SK-N-SH (cell line): ENCODE measurements around the gene TOGARAM2.

Experiments used
- ELF1 ChIP-seq: IDR thresholded peaks from 2 replicates; pipeline ENCODE4 v1.4.0; 2012
- JUND ChIP-seq: IDR thresholded peaks from 2 replicates; pipeline ENCODE4 v1.4.0; 2012
- POLR2AphosphoS5 ChIP-seq: IDR thresholded peaks from 2 replicates; pipeline ENCODE4 v1.6.1; 2012; ENCODE audit warnings: low read depth, low read length
- SMC3 ChIP-seq: IDR thresholded peaks from 2 replicates; pipeline ENCODE4 v1.6.1; 2012; ENCODE audit warnings: low read depth, low read length, improper control_type of control experiment
- TF ChIP-seq, protein P1 (sequence below): fragments of 200-600 bp; sonication (generic); IDR thresholded peaks from 2 replicates; pipeline ENCODE4 v1.6.1; 2017; ENCODE audit warnings: antibody characterized with exemption, mild to moderate bottlenecking, moderate library complexity
- TF ChIP-seq, protein P2 (sequence below): IDR thresholded peaks from 2 replicates; pipeline ENCODE4; 2012

DNA sequence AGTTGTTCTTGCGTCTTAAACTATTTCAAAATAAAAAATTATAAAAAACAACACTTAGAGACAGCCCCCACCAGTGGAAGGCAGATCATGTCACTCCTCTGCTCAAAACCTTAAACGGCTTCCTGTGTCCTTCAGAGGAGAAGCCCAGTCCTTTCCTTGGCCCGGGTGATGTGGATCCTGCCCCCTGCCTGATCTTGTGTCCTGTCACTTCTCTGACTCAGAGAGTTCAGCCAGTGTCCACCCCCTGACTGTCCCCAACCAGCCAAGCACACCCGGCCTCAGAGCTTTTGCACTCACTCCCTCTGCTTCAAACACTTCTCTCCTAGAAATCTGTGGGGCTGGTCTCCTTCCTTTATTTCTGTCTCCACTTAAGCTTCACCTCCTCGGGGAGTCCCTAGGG is 35.4 kb downstream of the TOGARAM2 start:
- TF ChIP-seq, protein P1, sequence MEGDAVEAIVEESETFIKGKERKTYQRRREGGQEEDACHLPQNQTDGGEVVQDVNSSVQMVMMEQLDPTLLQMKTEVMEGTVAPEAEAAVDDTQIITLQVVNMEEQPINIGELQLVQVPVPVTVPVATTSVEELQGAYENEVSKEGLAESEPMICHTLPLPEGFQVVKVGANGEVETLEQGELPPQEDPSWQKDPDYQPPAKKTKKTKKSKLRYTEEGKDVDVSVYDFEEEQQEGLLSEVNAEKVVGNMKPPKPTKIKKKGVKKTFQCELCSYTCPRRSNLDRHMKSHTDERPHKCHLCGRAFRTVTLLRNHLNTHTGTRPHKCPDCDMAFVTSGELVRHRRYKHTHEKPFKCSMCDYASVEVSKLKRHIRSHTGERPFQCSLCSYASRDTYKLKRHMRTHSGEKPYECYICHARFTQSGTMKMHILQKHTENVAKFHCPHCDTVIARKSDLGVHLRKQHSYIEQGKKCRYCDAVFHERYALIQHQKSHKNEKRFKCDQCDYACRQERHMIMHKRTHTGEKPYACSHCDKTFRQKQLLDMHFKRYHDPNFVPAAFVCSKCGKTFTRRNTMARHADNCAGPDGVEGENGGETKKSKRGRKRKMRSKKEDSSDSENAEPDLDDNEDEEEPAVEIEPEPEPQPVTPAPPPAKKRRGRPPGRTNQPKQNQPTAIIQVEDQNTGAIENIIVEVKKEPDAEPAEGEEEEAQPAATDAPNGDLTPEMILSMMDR: no peak
- TF ChIP-seq JUND: no peak
- no peak for TF ChIP-seq SMC3
- TF ChIP-seq, protein P2, sequence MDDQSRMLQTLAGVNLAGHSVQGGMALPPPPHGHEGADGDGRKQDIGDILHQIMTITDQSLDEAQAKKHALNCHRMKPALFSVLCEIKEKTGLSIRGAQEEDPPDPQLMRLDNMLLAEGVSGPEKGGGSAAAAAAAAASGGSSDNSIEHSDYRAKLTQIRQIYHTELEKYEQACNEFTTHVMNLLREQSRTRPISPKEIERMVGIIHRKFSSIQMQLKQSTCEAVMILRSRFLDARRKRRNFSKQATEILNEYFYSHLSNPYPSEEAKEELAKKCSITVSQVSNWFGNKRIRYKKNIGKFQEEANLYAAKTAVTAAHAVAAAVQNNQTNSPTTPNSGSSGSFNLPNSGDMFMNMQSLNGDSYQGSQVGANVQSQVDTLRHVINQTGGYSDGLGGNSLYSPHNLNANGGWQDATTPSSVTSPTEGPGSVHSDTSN: no peak
- no peak for TF ChIP-seq POLR2AphosphoS5
- no peak for TF ChIP-seq ELF1
